GM19455 (cell line): ENCODE data around the gene IGFN1.
"Not testable (repeated sequence)": the region's sequence is repeated elsewhere in the genome, so short reads cannot be mapped to it uniquely, and the experiment has no call there.

Experiments used
- ATAC-seq: cut with Tn5 transposase; IDR thresholded peaks from one replicate; pipeline ENCODE4 v1.9.1; 2021; ENCODE audit not compliant: unreplicated experiment

The IGFN1 gene

GRCh38 chr1:201239646-201240045, 49.0 kb downstream of the IGFN1 start:
- ATAC-seq = not testable (repeated sequence)

GRCh38 chr1:201240171-201240570, 49.5 kb downstream of the IGFN1 start:
- ATAC-seq = no peak

- ATAC-seq = no peak
Measured at GRCh38 chr1:201241736-201242135, 51.1 kb downstream of the IGFN1 start.

- no peak for ATAC-seq
Measured at GRCh38 chr1:201245082-201245481, 54.5 kb downstream of the IGFN1 start.

GRCh38 chr1:201248721-201249559, 58.3 kb downstream of the IGFN1 start:
- no peak for ATAC-seq

GRCh38 chr1:201250326-201251011, 59.8 kb downstream of the IGFN1 start:
- ATAC-seq = no peak

- no peak for ATAC-seq
Measured at GRCh38 chr1:201251411-201251810, 60.8 kb downstream of the IGFN1 start.

- no peak for ATAC-seq
Measured at GRCh38 chr1:201251851-201252430, 61.3 kb downstream of the IGFN1 start.

GRCh38 chr1:201252944-201253371, 62.3 kb downstream of the IGFN1 start:
- ATAC-seq = no peak

- ATAC-seq = no peak
Measured at GRCh38 chr1:201253411-201253810, 62.8 kb downstream of the IGFN1 start.

GRCh38 chr1:201253906-201254624, 63.4 kb downstream of the IGFN1 start:
- ATAC-seq = no peak

GRCh38 chr1:201254625-201255478, 64.2 kb downstream of the IGFN1 start:
- ATAC-seq = no peak

- ATAC-seq = no peak
Measured at GRCh38 chr1:201255479-201256362, 65.1 kb downstream of the IGFN1 start.

GRCh38 chr1:201258132-201258531, 67.5 kb downstream of the IGFN1 start:
- not testable (repeated sequence) for ATAC-seq

GRCh38 chr1:201258763-201259230, 68.2 kb downstream of the IGFN1 start:
- ATAC-seq = no peak

GRCh38 chr1:201259476-201260235, 69.0 kb downstream of the IGFN1 start:
- no peak for ATAC-seq

- ATAC-seq = no peak
Measured at GRCh38 chr1:201260236-201260590, 69.6 kb downstream of the IGFN1 start.

GRCh38 chr1:201260648-201261311, 70.2 kb downstream of the IGFN1 start:
- ATAC-seq = no peak
